Measurements from ENCODE around the gene GCSAML. TPM values are rescaled to one million over a fixed set of nuclear protein-coding genes. Genes with fewer than 3 reads are reported as not detected.

Gene GCSAML
- not detected in 2 replicates for total RNA-seq (2014; rRNA removed; shearing (Covaris generic))
- polyA plus RNA-seq (2016; fragmentation: Nextera tagmentation; extraction: Ambion mirVana): not detected in 2 replicates
- long read RNA-seq: 0 reads

DNA sequence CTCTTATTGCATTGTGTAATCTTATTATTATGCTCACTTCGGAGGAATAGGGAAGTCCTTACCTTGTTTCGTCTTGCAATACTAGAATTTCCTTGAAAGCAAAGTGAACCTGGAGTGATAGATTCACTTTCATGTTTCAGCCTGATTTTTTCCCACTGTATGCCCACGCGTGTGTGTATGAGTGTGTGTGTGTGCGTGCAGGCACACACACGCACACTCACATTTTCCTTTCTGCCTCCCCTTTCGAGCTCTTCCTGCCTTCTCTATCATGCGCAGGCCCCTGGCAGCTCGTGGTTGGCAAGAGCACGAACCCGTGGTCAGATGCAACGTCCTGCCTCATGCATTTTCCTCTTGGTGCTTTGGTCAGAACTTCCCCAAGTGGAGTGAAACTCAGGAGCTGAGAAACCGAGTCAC is at the start of gene GCSAML:
Gene GCSAML (plus strand): TSS at position 366 of the 414 bp plus-strand sequence. CDS start 58 bp downstream, outside the sequence.
- H3K9me3 Mint-ChIP-seq: peaks cover 3% of the 10 kb centered on the region; the same call in 1 of the 3 replicates
- H3K4me1 Mint-ChIP-seq: peaks cover 13% of the 10 kb centered on the region
- H3K27me3 Mint-ChIP-seq (ENCODE audit: insufficient read depth, low read depth, poor library complexity): no peaks in the 10 kb centered on the region
- Histone ChIP-seq H3K4me2 (peak within 1 kb of the TSS; percentile 15), H3K4me3 (no peak within 1 kb of the TSS), H2AFZ (peak within 1 kb of the TSS; percentile 35; the same call in 1 of the 2 replicates), H3K36me3 (ENCODE audit: insufficient read depth) (no peaks in the 10 kb centered on the region), H3K9me2 (ENCODE audit: insufficient read depth) (no peaks in the 10 kb centered on the region), H3F3A (replicated peaks; ENCODE audit: low read depth) (no peaks in the 10 kb centered on the region), H3K79me2 (replicated peaks; ENCODE audit: insufficient read depth) (no peaks in the 10 kb centered on the region), H4K20me1 (replicated peaks; ENCODE audit: insufficient read depth) (no peaks in the 10 kb centered on the region), H3K4me1 (ENCODE audit: insufficient read depth) (peaks cover 12% of the 10 kb centered on the region; the same call in 1 of the 2 replicates), H3K27me3 (ENCODE audit: insufficient read depth) (no peaks in the 10 kb centered on the region), H3K27ac (ENCODE audit: low read depth) (no peak within 1 kb of the TSS)
- DNase-seq (ENCODE audit: low spot score) (no peak), ATAC-seq (no peak)
- TF ChIP-seq CREB1 (CRISPR knock-in tag; IDR thresholded peaks at IDR 0.05; ENCODE audit: low read depth) (no peak), POLR2AphosphoS5 (IDR thresholded peaks at IDR 0.05; ENCODE audit: low read depth) (no peak), ZNF331 (CRISPR knock-in tag; IDR thresholded peaks at IDR 0.05; ENCODE audit: low read depth) (no peak), EZH2phosphoT487 (IDR thresholded peaks at IDR 0.05; ENCODE audit: unreplicated experiment) (no peak)
- no peaks in the 10 kb centered on the region for H3K36me3 Mint-ChIP-seq (ENCODE audit: low read depth)
- no peak within 1 kb of the TSS for H3K4me3 Mint-ChIP-seq
- H3K27ac Mint-ChIP-seq: no peak within 1 kb of the TSS

DNA sequence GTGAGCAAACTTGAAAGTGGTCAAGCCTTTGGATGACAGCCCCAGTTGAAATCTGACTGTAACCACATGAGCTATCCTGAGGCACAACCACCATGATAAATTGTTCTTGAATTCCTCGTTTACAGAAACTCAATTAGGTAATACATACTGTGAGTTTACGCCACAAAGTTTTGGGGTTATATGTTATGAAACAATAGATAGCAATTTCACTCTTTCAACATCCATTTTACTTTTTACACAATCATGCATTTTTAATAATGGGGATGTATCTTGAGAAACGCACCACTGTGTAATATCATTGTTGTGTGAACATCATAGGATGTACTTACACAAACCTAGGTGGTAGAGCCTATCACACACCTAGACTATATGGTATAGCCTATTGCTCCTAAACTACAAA is 48.1 kb upstream of the GCSAML start:
- H3K4me3 Mint-ChIP-seq: no peak overlapping the region
- no peaks in the 10 kb centered on the region for H3K27me3 Mint-ChIP-seq (ENCODE audit: insufficient read depth, low read depth, poor library complexity)
- H3K36me3 Mint-ChIP-seq (ENCODE audit: low read depth): no peaks in the 10 kb centered on the region
- no peak for ATAC-seq
- DNase-seq (ENCODE audit: low spot score): no peak
- Histone ChIP-seq H3K27me3 (ENCODE audit: insufficient read depth) (no peaks in the 10 kb centered on the region), H3K4me2 (no peak overlapping the region), H3K36me3 (ENCODE audit: insufficient read depth) (no peaks in the 10 kb centered on the region), H3K79me2 (replicated peaks; ENCODE audit: insufficient read depth) (no peaks in the 10 kb centered on the region), H3F3A (replicated peaks; ENCODE audit: low read depth) (no peaks in the 10 kb centered on the region), H2AFZ (no peak overlapping the region), H3K4me1 (ENCODE audit: insufficient read depth) (no peaks in the 10 kb centered on the region), H3K4me3 (no peak overlapping the region), H4K20me1 (replicated peaks; ENCODE audit: insufficient read depth) (no peaks in the 10 kb centered on the region), H3K9me2 (ENCODE audit: insufficient read depth) (no peaks in the 10 kb centered on the region), H3K27ac (ENCODE audit: low read depth) (no peak overlapping the region)
- no peaks in the 10 kb centered on the region for H3K4me1 Mint-ChIP-seq
- no peaks in the 10 kb centered on the region for H3K9me3 Mint-ChIP-seq
- H3K27ac Mint-ChIP-seq: no peak overlapping the region
- no peak for TF ChIP-seq ZNF331 (CRISPR knock-in tag; IDR thresholded peaks at IDR 0.05; ENCODE audit: low read depth)

GRCh38 chr1:247506831-247507230 is 42.1 kb upstream of the GCSAML start:
- no peak overlapping the region for H2AFZ ChIP-seq
- Mint-ChIP-seq H3K27me3 (ENCODE audit: insufficient read depth, low read depth, poor library complexity) (no peaks in the 10 kb centered on the region), H3K4me1 (no peaks in the 10 kb centered on the region), H3K4me3 (no peak overlapping the region), H3K9me3 (no peaks in the 10 kb centered on the region), H3K36me3 (ENCODE audit: low read depth) (no peaks in the 10 kb centered on the region), H3K27ac (no peak overlapping the region)
- H3K27me3 ChIP-seq (ENCODE audit: insufficient read depth): no peaks in the 10 kb centered on the region
- H4K20me1 ChIP-seq (replicated peaks; ENCODE audit: insufficient read depth): no peaks in the 10 kb centered on the region
- H3K4me2 ChIP-seq: no peak overlapping the region
- H3K79me2 ChIP-seq (replicated peaks; ENCODE audit: insufficient read depth): no peaks in the 10 kb centered on the region
- H3K36me3 ChIP-seq (ENCODE audit: insufficient read depth): no peaks in the 10 kb centered on the region
- H3K9me2 ChIP-seq (ENCODE audit: insufficient read depth): 0 out of 2 replicates have a peak, but pooled peaks cover 4% of the 10 kb centered on the region
- H3K27ac ChIP-seq (ENCODE audit: low read depth): no peak overlapping the region
- no peaks in the 10 kb centered on the region for H3K4me1 ChIP-seq (ENCODE audit: insufficient read depth)
- H3F3A ChIP-seq (replicated peaks; ENCODE audit: low read depth): no peaks in the 10 kb centered on the region
- ATAC-seq: no peak
- H3K4me3 ChIP-seq: no peak overlapping the region
- no peak for DNase-seq (ENCODE audit: low spot score)
- TF ChIP-seq NANOG (IDR thresholded peaks at IDR 0.05; ENCODE audit: borderline replicate concordance) (no peak), JUNB (IDR thresholded peaks at IDR 0.05; ENCODE audit: unreplicated experiment) (no peak), STAT1 (IDR thresholded peaks at IDR 0.05; ENCODE audit: unreplicated experiment) (no peak), ETS1 (IDR thresholded peaks at IDR 0.05) (no peak), ZNF114 (CRISPR knock-in tag; IDR thresholded peaks at IDR 0.05) (no peak), CREB1 (CRISPR knock-in tag; IDR thresholded peaks at IDR 0.05; ENCODE audit: low read depth) (no peak)
- TF ChIP-seq, protein P1, sequence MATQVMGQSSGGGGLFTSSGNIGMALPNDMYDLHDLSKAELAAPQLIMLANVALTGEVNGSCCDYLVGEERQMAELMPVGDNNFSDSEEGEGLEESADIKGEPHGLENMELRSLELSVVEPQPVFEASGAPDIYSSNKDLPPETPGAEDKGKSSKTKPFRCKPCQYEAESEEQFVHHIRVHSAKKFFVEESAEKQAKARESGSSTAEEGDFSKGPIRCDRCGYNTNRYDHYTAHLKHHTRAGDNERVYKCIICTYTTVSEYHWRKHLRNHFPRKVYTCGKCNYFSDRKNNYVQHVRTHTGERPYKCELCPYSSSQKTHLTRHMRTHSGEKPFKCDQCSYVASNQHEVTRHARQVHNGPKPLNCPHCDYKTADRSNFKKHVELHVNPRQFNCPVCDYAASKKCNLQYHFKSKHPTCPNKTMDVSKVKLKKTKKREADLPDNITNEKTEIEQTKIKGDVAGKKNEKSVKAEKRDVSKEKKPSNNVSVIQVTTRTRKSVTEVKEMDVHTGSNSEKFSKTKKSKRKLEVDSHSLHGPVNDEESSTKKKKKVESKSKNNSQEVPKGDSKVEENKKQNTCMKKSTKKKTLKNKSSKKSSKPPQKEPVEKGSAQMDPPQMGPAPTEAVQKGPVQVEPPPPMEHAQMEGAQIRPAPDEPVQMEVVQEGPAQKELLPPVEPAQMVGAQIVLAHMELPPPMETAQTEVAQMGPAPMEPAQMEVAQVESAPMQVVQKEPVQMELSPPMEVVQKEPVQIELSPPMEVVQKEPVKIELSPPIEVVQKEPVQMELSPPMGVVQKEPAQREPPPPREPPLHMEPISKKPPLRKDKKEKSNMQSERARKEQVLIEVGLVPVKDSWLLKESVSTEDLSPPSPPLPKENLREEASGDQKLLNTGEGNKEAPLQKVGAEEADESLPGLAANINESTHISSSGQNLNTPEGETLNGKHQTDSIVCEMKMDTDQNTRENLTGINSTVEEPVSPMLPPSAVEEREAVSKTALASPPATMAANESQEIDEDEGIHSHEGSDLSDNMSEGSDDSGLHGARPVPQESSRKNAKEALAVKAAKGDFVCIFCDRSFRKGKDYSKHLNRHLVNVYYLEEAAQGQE (IDR thresholded peaks at IDR 0.05; ENCODE audit: unreplicated experiment): no peak
